ENCODE measurements around the gene GLYATL1. TPM values are rescaled to one million over a fixed set of nuclear protein-coding genes. Genes with fewer than 3 reads are reported as not detected.

Gene GLYATL1
- total RNA-seq, 1 experiment from 2014 or later = not detected

DNA sequence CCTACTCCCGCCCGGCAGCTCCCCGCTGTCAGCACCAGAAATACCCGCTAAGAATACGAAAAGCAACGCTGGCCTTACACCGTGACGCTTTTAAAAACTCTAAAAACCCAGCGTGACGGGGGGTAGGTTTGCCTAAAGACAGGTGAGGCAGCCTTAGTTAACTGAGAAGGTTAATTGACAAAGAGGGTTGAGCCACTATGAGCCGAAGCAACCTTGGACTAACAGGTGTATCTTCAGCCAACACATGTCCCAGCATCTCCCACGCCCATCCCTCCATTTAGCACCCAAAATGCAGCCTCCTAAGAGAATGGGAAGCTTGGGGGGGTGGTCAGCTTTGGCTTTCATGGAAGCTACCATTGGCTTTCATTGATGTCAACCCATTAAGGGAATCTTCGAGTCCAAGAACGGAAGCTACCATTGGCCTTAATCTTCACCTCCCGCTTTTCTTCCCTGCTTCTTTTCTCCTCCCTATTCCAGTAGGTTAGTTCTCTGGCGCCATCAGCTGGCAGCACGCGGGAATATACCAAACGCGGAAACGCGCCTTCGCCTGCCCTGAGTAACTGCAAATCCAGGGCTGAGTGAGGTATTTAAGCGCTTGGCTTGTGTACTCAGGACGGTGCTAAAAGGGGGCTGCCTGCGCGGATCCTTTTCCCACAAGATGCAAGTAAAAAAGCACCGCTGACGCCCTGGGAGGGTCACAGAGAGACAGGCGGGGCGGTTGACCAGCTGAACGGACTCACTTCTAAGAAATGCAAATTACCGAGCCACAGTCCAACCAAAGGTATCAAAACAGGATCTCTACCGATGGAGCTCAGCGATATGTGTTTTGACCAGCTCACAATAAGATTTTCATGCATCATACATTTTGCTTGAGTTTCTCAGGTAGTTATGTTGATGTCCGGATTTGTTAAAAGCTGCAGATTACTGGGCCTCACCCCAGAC lies 38.5 kb upstream of the GLYATL1 start:
- peak; percentile 99 for ATAC-seq
- no peaks in the 10 kb centered on the region for H3K36me3 ChIP-seq (ENCODE audit: control insufficient read depth in 1 of 2, insufficient read depth in 2 of 2, low read length in 2 of 2)
- no peaks in the 10 kb centered on the region for H3K4me1 ChIP-seq (ENCODE audit: control insufficient read depth in 1 of 2, insufficient read depth in 2 of 2, low read length in 2 of 2)
- CTCF ChIA-PET = interaction anchor here (0.6 to 2.2 kb wide), 17 partner anchors 14 to 324 kb away, joined by 3 to 11 read pairs (median 3); no protein-coding TSS in a partner anchor
- peak; percentile 80 for DNase-seq (ENCODE audit: low read depth, low spot score)
- no peak overlapping the region for H3K4me3 ChIP-seq (replicated peaks in 1 of 2; ENCODE audit: low read depth in 1 of 2, low read length in 2 of 2)
- RAD21 ChIA-PET (ENCODE audit: low non-redundant PET in 1 of 2, low total read pairs in 2 of 2, uncharacterized antibody in 2 of 2, unreplicated experiment in 2 of 2) = interaction anchor here in 1 of 2 experiments (1.0 kb wide), 1 partner anchor 248 kb away, joined by 3 read pairs; no protein-coding TSS in a partner anchor
- no TSS peak for BruUV-seq (replicated peaks)
- peak overlapping the region; percentile 87 for H2AFZ ChIP-seq (ENCODE audit: low read depth, low read length, poor library complexity, severe bottlenecking)
- POLR2A ChIA-PET = interaction anchor here (1.0 kb wide), 1 partner anchor 248 kb away, joined by 3 read pairs; no protein-coding TSS in a partner anchor
- H3K9ac ChIP-seq (ENCODE audit: low read length) = no peak overlapping the region
- intact Hi-C loops (cut with micrococcal nuclease) = loop anchor here (2.0 to 5.0 kb wide), 4 partner anchors 157 to 323 kb away; partner anchors contain the start of genes LPXN and ZFP91
- no peaks in the 10 kb centered on the region for H4K20me1 ChIP-seq (ENCODE audit: insufficient read depth)
- H3K27ac ChIP-seq (ENCODE audit: low read depth, low read length) = no peak overlapping the region
- H3K79me2 ChIP-seq (ENCODE audit: insufficient read depth, low read length) = no peaks in the 10 kb centered on the region
- peak overlapping the region; percentile 26; the same call in 1 of the 2 replicates for H3K4me2 ChIP-seq (ENCODE audit: low read length)
- H3K27me3 ChIP-seq (ENCODE audit: insufficient read depth, low read length) = no peaks in the 10 kb centered on the region
- H3K9me3 ChIP-seq (ENCODE audit: control insufficient read depth in 1 of 2, insufficient read depth in 1 of 2, low read depth in 1 of 2, low read length in 2 of 2) = no peaks in the 10 kb centered on the region
- no peaks in the 10 kb centered on the region for H3K9me2 ChIP-seq (ENCODE audit: insufficient read depth)
- TF ChIP-seq POLR2AphosphoS5 (IDR thresholded peaks at IDR 0.05; ENCODE audit: low read depth, low read length) (no peak), SP1 (IDR thresholded peaks at IDR 0.05; ENCODE audit: low read depth) (no peak), TCF7L2 (IDR thresholded peaks at IDR 0.05; ENCODE audit: borderline replicate concordance, extremely low read depth, insufficient read depth, insufficient read length) (no peak), POLR2A (IDR thresholded peaks at IDR 0.05; ENCODE audit: borderline replicate concordance, extremely low read depth, insufficient read depth, insufficient read length) (no peak), CEBPB (IDR thresholded peaks at IDR 0.05; ENCODE audit: low read depth) (no peak), ELF1 (IDR thresholded peaks at IDR 0.05; ENCODE audit: borderline replicate concordance, low read depth) (peak; percentile 42; the same call in 1 of the 2 replicates), JUND (IDR thresholded peaks at IDR 0.05) (no peak), ZNF274 (IDR thresholded peaks at IDR 0.05; ENCODE audit: low read depth, low read length) (no peak), EZH2phosphoT487 (IDR thresholded peaks at IDR 0.05; ENCODE audit: borderline replicate concordance) (no peak), RAD21 (IDR thresholded peaks at IDR 0.05; ENCODE audit: low read depth) (peak; percentile 83), EGR1 (IDR thresholded peaks at IDR 0.05; ENCODE audit: low read depth) (no peak), YY1 (IDR thresholded peaks at IDR 0.05; ENCODE audit: extremely low read depth, insufficient replicate concordance, low read depth, low read length) (no peak), FOSL1 (IDR thresholded peaks at IDR 0.05; ENCODE audit: low read depth) (no peak), SIN3A (IDR thresholded peaks at IDR 0.05; ENCODE audit: low read depth) (no peak), EZH2 (IDR thresholded peaks at IDR 0.05) (no peak), ZFX (IDR thresholded peaks at IDR 0.05) (no peak), CBX3 (IDR thresholded peaks at IDR 0.05; ENCODE audit: low read depth) (0 out of 2 replicates have a peak, but pooled peaks have one; percentile 28)
- TF ChIP-seq, protein P1, sequence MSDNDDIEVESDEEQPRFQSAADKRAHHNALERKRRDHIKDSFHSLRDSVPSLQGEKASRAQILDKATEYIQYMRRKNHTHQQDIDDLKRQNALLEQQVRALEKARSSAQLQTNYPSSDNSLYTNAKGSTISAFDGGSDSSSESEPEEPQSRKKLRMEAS (IDR thresholded peaks at IDR 0.05) = 0 out of 2 replicates have a peak, but pooled peaks have one; percentile 39
- TF ChIP-seq, protein P2, sequence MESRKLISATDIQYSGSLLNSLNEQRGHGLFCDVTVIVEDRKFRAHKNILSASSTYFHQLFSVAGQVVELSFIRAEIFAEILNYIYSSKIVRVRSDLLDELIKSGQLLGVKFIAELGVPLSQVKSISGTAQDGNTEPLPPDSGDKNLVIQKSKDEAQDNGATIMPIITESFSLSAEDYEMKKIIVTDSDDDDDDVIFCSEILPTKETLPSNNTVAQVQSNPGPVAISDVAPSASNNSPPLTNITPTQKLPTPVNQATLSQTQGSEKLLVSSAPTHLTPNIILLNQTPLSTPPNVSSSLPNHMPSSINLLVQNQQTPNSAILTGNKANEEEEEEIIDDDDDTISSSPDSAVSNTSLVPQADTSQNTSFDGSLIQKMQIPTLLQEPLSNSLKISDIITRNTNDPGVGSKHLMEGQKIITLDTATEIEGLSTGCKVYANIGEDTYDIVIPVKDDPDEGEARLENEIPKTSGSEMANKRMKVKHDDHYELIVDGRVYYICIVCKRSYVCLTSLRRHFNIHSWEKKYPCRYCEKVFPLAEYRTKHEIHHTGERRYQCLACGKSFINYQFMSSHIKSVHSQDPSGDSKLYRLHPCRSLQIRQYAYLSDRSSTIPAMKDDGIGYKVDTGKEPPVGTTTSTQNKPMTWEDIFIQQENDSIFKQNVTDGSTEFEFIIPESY (IDR thresholded peaks at IDR 0.05; ENCODE audit: extremely low read depth, insufficient replicate concordance, low read length) = no peak
- TF ChIP-seq, protein P3, sequence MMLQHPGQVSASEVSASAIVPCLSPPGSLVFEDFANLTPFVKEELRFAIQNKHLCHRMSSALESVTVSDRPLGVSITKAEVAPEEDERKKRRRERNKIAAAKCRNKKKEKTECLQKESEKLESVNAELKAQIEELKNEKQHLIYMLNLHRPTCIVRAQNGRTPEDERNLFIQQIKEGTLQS (IDR thresholded peaks at IDR 0.05) = no peak
- TF ChIP-seq, protein P4, sequence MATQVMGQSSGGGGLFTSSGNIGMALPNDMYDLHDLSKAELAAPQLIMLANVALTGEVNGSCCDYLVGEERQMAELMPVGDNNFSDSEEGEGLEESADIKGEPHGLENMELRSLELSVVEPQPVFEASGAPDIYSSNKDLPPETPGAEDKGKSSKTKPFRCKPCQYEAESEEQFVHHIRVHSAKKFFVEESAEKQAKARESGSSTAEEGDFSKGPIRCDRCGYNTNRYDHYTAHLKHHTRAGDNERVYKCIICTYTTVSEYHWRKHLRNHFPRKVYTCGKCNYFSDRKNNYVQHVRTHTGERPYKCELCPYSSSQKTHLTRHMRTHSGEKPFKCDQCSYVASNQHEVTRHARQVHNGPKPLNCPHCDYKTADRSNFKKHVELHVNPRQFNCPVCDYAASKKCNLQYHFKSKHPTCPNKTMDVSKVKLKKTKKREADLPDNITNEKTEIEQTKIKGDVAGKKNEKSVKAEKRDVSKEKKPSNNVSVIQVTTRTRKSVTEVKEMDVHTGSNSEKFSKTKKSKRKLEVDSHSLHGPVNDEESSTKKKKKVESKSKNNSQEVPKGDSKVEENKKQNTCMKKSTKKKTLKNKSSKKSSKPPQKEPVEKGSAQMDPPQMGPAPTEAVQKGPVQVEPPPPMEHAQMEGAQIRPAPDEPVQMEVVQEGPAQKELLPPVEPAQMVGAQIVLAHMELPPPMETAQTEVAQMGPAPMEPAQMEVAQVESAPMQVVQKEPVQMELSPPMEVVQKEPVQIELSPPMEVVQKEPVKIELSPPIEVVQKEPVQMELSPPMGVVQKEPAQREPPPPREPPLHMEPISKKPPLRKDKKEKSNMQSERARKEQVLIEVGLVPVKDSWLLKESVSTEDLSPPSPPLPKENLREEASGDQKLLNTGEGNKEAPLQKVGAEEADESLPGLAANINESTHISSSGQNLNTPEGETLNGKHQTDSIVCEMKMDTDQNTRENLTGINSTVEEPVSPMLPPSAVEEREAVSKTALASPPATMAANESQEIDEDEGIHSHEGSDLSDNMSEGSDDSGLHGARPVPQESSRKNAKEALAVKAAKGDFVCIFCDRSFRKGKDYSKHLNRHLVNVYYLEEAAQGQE (IDR thresholded peaks at IDR 0.05; ENCODE audit: low read depth) = no peak
